Measurements from ENCODE around the gene DPP6.
A peak's percentile ranks its signal among the peaks of the same experiment; 100 is the strongest.

The DPP6 gene

DNA sequence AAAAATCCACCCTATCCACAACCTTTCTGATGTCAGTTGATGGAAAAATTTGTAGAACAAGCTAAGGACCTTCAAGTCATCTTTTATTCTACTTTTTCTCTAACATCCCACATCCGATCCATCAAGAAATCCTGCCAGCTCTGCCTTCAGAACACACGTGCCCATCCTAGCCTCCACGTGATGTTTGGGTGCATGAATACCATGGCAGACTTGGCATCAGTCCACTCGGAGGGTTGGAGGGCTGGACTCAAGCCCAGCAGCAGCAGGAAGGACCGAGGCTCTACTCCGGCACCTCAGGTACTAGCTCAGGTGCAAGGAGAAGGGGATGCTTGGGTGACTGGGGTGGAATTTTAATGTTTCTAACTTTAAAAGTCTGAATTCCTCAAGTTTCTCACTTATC lies 428.6 kb downstream of the DPP6 start:
- DNase-seq, result no peak
- Histone ChIP-seq H3K36me3 (no peaks in the 10 kb centered on the region), H3K27me3 (ENCODE audit: insufficient read depth, low read depth, severe bottlenecking) (no peaks in the 10 kb centered on the region), H3K27ac (no peak overlapping the region), H3K4me3 (ENCODE audit: low read depth, low read length) (no peak overlapping the region), H3K9me3 (ENCODE audit: severe bottlenecking) (no peaks in the 10 kb centered on the region)
- TF ChIP-seq, protein P1, sequence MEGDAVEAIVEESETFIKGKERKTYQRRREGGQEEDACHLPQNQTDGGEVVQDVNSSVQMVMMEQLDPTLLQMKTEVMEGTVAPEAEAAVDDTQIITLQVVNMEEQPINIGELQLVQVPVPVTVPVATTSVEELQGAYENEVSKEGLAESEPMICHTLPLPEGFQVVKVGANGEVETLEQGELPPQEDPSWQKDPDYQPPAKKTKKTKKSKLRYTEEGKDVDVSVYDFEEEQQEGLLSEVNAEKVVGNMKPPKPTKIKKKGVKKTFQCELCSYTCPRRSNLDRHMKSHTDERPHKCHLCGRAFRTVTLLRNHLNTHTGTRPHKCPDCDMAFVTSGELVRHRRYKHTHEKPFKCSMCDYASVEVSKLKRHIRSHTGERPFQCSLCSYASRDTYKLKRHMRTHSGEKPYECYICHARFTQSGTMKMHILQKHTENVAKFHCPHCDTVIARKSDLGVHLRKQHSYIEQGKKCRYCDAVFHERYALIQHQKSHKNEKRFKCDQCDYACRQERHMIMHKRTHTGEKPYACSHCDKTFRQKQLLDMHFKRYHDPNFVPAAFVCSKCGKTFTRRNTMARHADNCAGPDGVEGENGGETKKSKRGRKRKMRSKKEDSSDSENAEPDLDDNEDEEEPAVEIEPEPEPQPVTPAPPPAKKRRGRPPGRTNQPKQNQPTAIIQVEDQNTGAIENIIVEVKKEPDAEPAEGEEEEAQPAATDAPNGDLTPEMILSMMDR (IDR thresholded peaks at IDR 0.05; ENCODE audit: low read depth, low read length), result no peak

DNA sequence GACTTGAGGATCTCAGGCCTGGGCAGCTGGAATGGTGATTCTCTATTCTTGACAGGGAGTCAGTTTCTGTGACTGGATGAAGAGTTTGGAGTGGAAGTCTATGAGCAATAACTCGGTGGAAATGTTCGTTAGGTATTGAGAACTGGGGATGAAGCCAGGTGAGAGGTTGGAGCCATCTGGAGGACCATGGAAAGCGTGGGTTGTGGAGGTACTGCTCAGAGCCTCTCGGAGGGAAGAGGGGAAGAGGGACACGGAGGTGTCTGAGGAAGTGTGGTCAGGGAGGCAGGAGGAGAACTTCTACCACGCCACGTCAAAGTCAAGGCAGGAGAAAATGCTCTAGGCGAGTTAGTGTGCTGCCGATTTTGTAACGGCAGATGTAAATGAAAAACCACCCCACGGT lies 430.7 kb downstream of the DPP6 start:
- TF ChIP-seq, protein P1 (IDR thresholded peaks at IDR 0.05; ENCODE audit: low read depth, low read length), result no peak
- H3K36me3 ChIP-seq, result no peaks in the 10 kb centered on the region
- no peak overlapping the region for H3K27ac ChIP-seq
- no peak for DNase-seq
- no peaks in the 10 kb centered on the region for H3K9me3 ChIP-seq (ENCODE audit: severe bottlenecking)
- no peaks in the 10 kb centered on the region for H3K27me3 ChIP-seq (ENCODE audit: insufficient read depth, low read depth, severe bottlenecking)
- H3K4me3 ChIP-seq (ENCODE audit: low read depth, low read length), result no peak overlapping the region

GRCh38 chr7:154484406-154484805 lies 432.2 kb downstream of the DPP6 start:
- DNase-seq, result peak; percentile 72
- Histone ChIP-seq H3K27ac (no peak overlapping the region), H3K9me3 (ENCODE audit: severe bottlenecking) (no peaks in the 10 kb centered on the region), H3K27me3 (ENCODE audit: insufficient read depth, low read depth, severe bottlenecking) (no peaks in the 10 kb centered on the region), H3K4me3 (ENCODE audit: low read depth, low read length) (no peak overlapping the region), H3K36me3 (no peaks in the 10 kb centered on the region)
- TF ChIP-seq, protein P1 (IDR thresholded peaks at IDR 0.05; ENCODE audit: low read depth, low read length), result no peak

GRCh38 chr7:154484943-154485342 lies 432.7 kb downstream of the DPP6 start:
- DNase-seq, result no peak

DNA sequence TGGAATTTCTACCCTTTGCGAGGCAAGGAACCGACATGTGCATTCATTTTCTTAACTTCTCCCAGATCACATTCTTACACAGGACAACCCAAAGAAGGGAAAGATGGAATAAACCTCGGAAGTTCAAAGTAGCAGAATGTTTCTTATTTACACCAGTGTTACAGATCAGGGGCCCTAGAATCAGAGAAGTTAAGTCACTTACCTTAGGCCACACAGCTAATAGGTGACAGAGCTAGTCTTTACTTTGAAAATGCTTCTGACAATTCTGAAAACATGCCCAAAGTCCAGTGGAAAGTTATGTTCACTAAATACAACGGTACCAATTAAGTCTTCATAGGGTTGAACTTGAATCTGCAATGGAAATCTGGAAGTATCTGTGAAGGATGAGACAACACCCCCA lies 437.7 kb downstream of the DPP6 start:
- Histone ChIP-seq H3K27ac (no peak overlapping the region), H3K4me3 (ENCODE audit: low read depth, low read length) (no peak overlapping the region), H3K9me3 (ENCODE audit: severe bottlenecking) (no peaks in the 10 kb centered on the region), H3K36me3 (no peaks in the 10 kb centered on the region), H3K27me3 (ENCODE audit: insufficient read depth, low read depth, severe bottlenecking) (no peaks in the 10 kb centered on the region)
- TF ChIP-seq, protein P1 (IDR thresholded peaks at IDR 0.05; ENCODE audit: low read depth, low read length), result no peak
- no peak for DNase-seq

More at GRCh38 chr7:154484943-154485342, 432.7 kb downstream of the DPP6 start:
- Histone ChIP-seq H3K27me3 (ENCODE audit: insufficient read depth, low read depth, severe bottlenecking) (no peaks in the 10 kb centered on the region), H3K4me3 (ENCODE audit: low read depth, low read length) (no peak overlapping the region), H3K27ac (no peak overlapping the region), H3K36me3 (no peaks in the 10 kb centered on the region), H3K9me3 (ENCODE audit: severe bottlenecking) (no peaks in the 10 kb centered on the region)
- TF ChIP-seq, protein P1 (IDR thresholded peaks at IDR 0.05; ENCODE audit: low read depth, low read length), result no peak

DNA sequence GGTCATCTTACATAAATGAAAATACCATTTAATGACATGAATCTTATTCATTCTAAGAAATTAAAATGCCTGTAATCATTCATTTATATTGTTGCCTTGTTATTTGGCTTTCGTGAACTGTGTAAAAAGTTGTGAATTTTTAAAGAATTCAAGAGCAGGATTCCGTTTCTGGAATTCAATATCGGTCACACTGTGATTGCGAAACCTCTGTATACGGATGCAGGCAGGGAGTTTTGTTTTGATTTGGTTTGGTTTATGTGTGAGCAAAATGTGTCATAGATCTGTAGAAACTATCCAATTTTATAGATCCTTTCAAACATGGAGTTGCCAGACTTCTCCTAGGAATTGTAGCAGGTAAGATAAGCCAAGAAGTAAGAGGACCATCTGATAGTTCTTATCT lies 441.4 kb downstream of the DPP6 start:
- no peak for DNase-seq
- no peaks in the 10 kb centered on the region for H3K9me3 ChIP-seq (ENCODE audit: severe bottlenecking)
- H3K36me3 ChIP-seq, result no peaks in the 10 kb centered on the region
- TF ChIP-seq, protein P1 (IDR thresholded peaks at IDR 0.05; ENCODE audit: low read depth, low read length), result no peak
- no peak overlapping the region for H3K4me3 ChIP-seq (ENCODE audit: low read depth, low read length)
- H3K27me3 ChIP-seq (ENCODE audit: insufficient read depth, low read depth, severe bottlenecking), result no peaks in the 10 kb centered on the region
- H3K27ac ChIP-seq, result no peak overlapping the region
